ENCODE data around the gene VEGFD. TPM values are rescaled to one million over a fixed set of nuclear protein-coding genes. Genes with fewer than 3 reads are reported as not detected.

VEGFD gene
- total and polyA plus RNA-seq, 2 donors (not counting 3 experiments of a cell fraction or from before 2014, with no cell fraction given), result 0.40 to 0.64 TPM

DNA sequence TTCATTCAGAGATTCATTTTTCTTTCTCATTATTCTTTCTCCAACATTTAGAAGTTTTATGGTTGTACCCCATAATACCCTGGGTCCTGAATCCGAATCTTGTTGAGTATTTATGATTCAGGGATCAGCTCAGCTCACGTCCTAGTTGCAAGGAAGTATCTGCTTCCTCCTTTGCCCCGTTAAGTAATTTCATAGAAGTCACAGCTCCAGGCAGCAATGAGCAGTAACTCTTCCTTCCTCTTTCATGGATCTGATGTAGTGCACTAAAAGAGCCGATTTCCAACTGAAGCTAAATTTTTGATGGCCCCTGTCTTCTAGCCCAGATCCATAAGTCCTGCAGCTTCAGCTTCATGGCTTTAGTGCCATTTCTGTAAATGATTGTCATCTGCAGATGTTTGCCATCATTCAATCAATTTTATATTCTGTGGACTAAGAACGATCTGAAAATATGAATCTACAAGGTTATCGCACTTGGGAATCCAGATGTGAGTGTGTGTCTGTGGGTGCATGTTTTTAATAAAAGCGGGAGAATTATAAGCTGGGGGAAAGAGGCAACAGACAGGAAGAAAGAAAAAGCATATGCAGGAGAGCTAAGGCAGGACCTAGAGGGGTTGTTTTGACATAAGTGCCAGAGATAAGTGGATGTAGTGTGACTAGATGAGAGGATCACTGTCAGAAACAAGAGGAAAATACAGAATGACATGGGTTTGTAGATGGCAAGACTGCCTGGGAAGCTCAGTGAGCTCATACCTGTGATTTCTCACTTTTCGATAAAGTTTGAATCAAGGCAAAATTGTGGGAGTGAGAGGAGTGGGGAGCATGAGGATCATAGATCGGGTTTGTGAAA lies 17.5 kb downstream of the VEGFD start:
- Histone ChIP-seq H3K9me1 (replicated peaks; ENCODE audit: control insufficient read depth, extremely low read depth, insufficient read depth, low read length) (no peaks in the 10 kb centered on the region), H3K4me3 (replicated peaks in 1 of 3; ENCODE audit: insufficient read depth in 1 of 3, low read depth in 1 of 3, low read length in 3 of 3) (no peak overlapping the region), H3K27me3 (ENCODE audit: control insufficient read depth in 2 of 2, insufficient read depth in 2 of 2, low read length in 2 of 2) (no peaks in the 10 kb centered on the region), H2AFZ (ENCODE audit: low read depth, low read length) (no peak overlapping the region), H3K27ac (ENCODE audit: insufficient read depth, low read depth, low read length) (no peak overlapping the region), H3K4me1 (ENCODE audit: control insufficient read depth, extremely low read depth, insufficient read depth, low read length) (no peaks in the 10 kb centered on the region), H3K9ac (replicated peaks; ENCODE audit: extremely low read depth, insufficient read depth, low read length) (no peak overlapping the region), H3K9me3 (replicated peaks; ENCODE audit: control insufficient read depth, insufficient read depth, low read length) (no peaks in the 10 kb centered on the region), H3K36me3 (ENCODE audit: control insufficient read depth in 2 of 2, extremely low read depth in 1 of 2, insufficient read depth in 2 of 2, low read length in 2 of 2) (no peaks in the 10 kb centered on the region), H3K79me2 (ENCODE audit: control insufficient read depth, insufficient read depth, low read length) (no peaks in the 10 kb centered on the region), H4K20me1 (replicated peaks; ENCODE audit: control insufficient read depth, extremely low read depth, insufficient read depth, low read length) (no peaks in the 10 kb centered on the region), H3K4me2 (ENCODE audit: insufficient read depth, low read length) (no peak overlapping the region)
- DNase-seq (ENCODE audit: low read depth, low spot score) (no peak), FAIRE-seq (no peak)
- intact Hi-C loops (cut with micrococcal nuclease), result no loop called here
- BruUV-seq (replicated peaks), result no TSS peak
- CTCF ChIA-PET, result interaction anchor here (0.8 kb wide), 1 partner anchor 10 kb away, joined by 3 read pairs; no protein-coding TSS in a partner anchor
- TF ChIP-seq MYC (IDR thresholded peaks at IDR 0.05; ENCODE audit: low read depth, low read length) (no peak), GATA2 (IDR thresholded peaks at IDR 0.05; ENCODE audit: insufficient read depth, insufficient read length, low read depth, low read length) (no peak), FOS (IDR thresholded peaks at IDR 0.05; ENCODE audit: borderline replicate concordance, insufficient read depth, low read length) (no peak), POLR2AphosphoS5 (IDR thresholded peaks at IDR 0.05; ENCODE audit: insufficient read depth, low read depth, low read length) (no peak), EZH2 (IDR thresholded peaks at IDR 0.05; ENCODE audit: borderline replicate concordance, low read depth, low read length, severe bottlenecking) (no peak), POLR2A (IDR thresholded peaks at IDR 0.05; ENCODE audit: low read depth, low read length) (no peak), JUN (IDR thresholded peaks at IDR 0.05; ENCODE audit: borderline replicate concordance, insufficient read depth, insufficient read length, low read depth) (no peak)
- TF ChIP-seq, protein P1, sequence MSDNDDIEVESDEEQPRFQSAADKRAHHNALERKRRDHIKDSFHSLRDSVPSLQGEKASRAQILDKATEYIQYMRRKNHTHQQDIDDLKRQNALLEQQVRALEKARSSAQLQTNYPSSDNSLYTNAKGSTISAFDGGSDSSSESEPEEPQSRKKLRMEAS (IDR thresholded peaks at IDR 0.05; ENCODE audit: insufficient read depth, insufficient read length), result no peak
- TF ChIP-seq, protein P2, sequence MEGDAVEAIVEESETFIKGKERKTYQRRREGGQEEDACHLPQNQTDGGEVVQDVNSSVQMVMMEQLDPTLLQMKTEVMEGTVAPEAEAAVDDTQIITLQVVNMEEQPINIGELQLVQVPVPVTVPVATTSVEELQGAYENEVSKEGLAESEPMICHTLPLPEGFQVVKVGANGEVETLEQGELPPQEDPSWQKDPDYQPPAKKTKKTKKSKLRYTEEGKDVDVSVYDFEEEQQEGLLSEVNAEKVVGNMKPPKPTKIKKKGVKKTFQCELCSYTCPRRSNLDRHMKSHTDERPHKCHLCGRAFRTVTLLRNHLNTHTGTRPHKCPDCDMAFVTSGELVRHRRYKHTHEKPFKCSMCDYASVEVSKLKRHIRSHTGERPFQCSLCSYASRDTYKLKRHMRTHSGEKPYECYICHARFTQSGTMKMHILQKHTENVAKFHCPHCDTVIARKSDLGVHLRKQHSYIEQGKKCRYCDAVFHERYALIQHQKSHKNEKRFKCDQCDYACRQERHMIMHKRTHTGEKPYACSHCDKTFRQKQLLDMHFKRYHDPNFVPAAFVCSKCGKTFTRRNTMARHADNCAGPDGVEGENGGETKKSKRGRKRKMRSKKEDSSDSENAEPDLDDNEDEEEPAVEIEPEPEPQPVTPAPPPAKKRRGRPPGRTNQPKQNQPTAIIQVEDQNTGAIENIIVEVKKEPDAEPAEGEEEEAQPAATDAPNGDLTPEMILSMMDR (IDR thresholded peaks at IDR 0.05; ENCODE audit: extremely low read depth in 1 of 2, insufficient read depth in 1 of 2, low read depth in 1 of 2, low read length in 2 of 2), result no peak
- dilution Hi-C loops (cut with MboI; ENCODE audit: extremely low pct_ligation_motif_present, low sequenced_read_pairs), result no loop called here
- POLR2A ChIA-PET, result no interaction called here
